Stimulated activated CD4-positive, alpha-beta T cell treated with anti-CD3 and anti-CD28 coated beads, Interleukin-1b, Interleukin-23, amount 100 ng/mL, for 4 hours (primary cell): ENCODE results near the gene DHX8.
"Not testable (repeated sequence)": the region's sequence is repeated elsewhere in the genome, so short reads cannot be mapped to it uniquely, and the experiment has no call there.

Experiments
- DNase-seq, 2 donors: peaks; one replicate each; pipeline ENCODE4 v3.0.0-alpha.2; 2020; ENCODE audit warnings: low read depth in 2 of 2

The DHX8 gene

GRCh38 chr17:43483674-43484551 is at the start of gene DHX8:
Gene DHX8 (plus strand): TSS chr17:43483975. CDS start chr17:43484038, 63 bp downstream.
- DNase-seq = peak; percentile 97 to 99

- DNase-seq = no peak
Measured at GRCh38 chr17:43434902-43435319, 48.9 kb upstream of the DHX8 start.

GRCh38 chr17:43437756-43438155 is 46.0 kb upstream of the DHX8 start:
- no peak for DNase-seq

- DNase-seq = no peak
Measured at GRCh38 chr17:43438626-43439025, 45.1 kb upstream of the DHX8 start.

- DNase-seq = no peak
Measured at GRCh38 chr17:43439041-43439440, 44.7 kb upstream of the DHX8 start.

- DNase-seq = no peak
Measured at GRCh38 chr17:43442711-43443110, 41.1 kb upstream of the DHX8 start.

- DNase-seq = no peak
Measured at GRCh38 chr17:43443381-43443780, 40.4 kb upstream of the DHX8 start.

- DNase-seq = no peak
Measured at GRCh38 chr17:43444223-43445008, 39.4 kb upstream of the DHX8 start.

GRCh38 chr17:43445009-43445589 is 38.7 kb upstream of the DHX8 start:
- DNase-seq = no peak

GRCh38 chr17:43446773-43447172 is 37.0 kb upstream of the DHX8 start:
- DNase-seq = no peak

- DNase-seq = no peak
Measured at GRCh38 chr17:43448720-43449469, 34.9 kb upstream of the DHX8 start.

GRCh38 chr17:43449470-43450248 is 34.1 kb upstream of the DHX8 start:
- no peak for DNase-seq

GRCh38 chr17:43450791-43451190 is 33.0 kb upstream of the DHX8 start:
- not testable (repeated sequence) for DNase-seq

GRCh38 chr17:43451741-43452140 is 32.0 kb upstream of the DHX8 start:
- not testable (repeated sequence) for DNase-seq

GRCh38 chr17:43453331-43453812 is 30.4 kb upstream of the DHX8 start:
- no peak for DNase-seq

GRCh38 chr17:43454868-43455267 is 28.9 kb upstream of the DHX8 start:
- DNase-seq = no peak

GRCh38 chr17:43456029-43456428 is 27.7 kb upstream of the DHX8 start:
- no peak for DNase-seq

- DNase-seq = no peak
Measured at GRCh38 chr17:43456661-43457361, 27.0 kb upstream of the DHX8 start.

GRCh38 chr17:43457362-43457692 is 26.4 kb upstream of the DHX8 start:
- DNase-seq = no peak

- DNase-seq = not testable (repeated sequence)
Measured at GRCh38 chr17:43459878-43460277, 23.9 kb upstream of the DHX8 start.
